NCI-H2107 treated with DMSO at 0.1 percent for 48 hours (cell line): Measurements from ENCODE around the gene AP2A2.

Experiments used
- DNase-seq: peaks from one replicate; lab custom pipeline; 2025; ENCODE audit not compliant: unreplicated experiment; lab: John Stamatoyannopoulos, UW

Gene AP2A2

GRCh38 chr11:1053121-1053901 is 127.6 kb downstream of the AP2A2 start:
- no peak for DNase-seq

- no peak for DNase-seq
These were observed 128.8 kb downstream of the AP2A2 start for GRCh38 chr11:1054143-1055108.

- DNase-seq, result no peak
These were observed 129.5 kb downstream of the AP2A2 start for GRCh38 chr11:1055109-1055703.

- DNase-seq, result no peak
These were observed 130.5 kb downstream of the AP2A2 start for GRCh38 chr11:1055990-1056771.

- no peak for DNase-seq
These were observed 132.1 kb downstream of the AP2A2 start for GRCh38 chr11:1057806-1058205.

- no peak for DNase-seq
These were observed 134.1 kb downstream of the AP2A2 start for GRCh38 chr11:1059759-1060158.

- no peak for DNase-seq
These were observed 134.7 kb downstream of the AP2A2 start for GRCh38 chr11:1060410-1060809.

GRCh38 chr11:1060852-1061616 is 135.4 kb downstream of the AP2A2 start:
- DNase-seq, result no peak
